Right lobe of liver (tissue), 4 donors: ENCODE measurements around the gene ING5.

Experiments used
- POLR2A ChIP-seq: fragments of 450-650 bp; IDR thresholded peaks from one replicate; pipeline ENCODE4 v1.6.1; 2017; ENCODE audit warnings: antibody characterized with exemption, mild to moderate bottlenecking
- TF ChIP-seq, protein P1 (sequence below), 4 donors: fragments of 200-600 bp in 3 of 4; fragments of 450-650 bp in 1 of 4; IDR thresholded peaks; one replicate each; pipeline versions ENCODE4 v1.5.1 to v1.8.0; 2016 to 2022; ENCODE audit warnings: antibody characterized with exemption in 4 of 4, mild to moderate bottlenecking in 2 of 4
- donor health status: DM: no; HTN: no; CAD: no.
- donor health status: DM: no; HTN: no; CAD: no.
- donor health status: DM: no; HTN: yes; CAD: no.

DNA sequence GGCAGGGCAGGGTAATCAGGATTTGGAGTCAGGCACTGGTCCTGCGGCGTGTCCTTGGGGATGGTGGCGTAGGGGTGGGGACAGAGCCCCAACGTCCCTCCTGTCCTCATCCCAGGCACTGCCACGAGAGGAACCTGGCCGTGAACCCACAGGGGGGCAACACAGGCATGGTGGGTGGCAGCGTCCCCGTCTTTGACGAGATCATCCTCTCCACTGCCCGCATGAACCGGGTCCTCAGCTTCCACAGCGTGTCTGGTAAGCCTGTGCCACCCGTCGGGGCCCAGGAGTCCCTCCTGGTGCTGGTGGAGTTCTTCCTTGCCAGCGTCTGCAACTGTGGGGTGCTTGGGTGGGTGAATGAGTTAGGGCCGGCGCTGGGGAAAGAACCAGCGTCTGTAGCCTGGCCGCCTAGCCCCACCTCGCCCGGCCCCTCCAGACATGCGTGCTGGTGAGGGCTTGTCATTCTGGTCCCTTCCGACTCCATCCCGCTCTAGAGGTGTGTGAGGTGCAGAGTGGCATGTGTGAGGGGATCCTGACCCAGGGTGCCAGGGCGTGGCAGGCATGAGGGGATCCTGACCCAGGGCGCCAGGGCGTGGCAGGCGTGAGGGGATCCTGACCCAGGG lies 40.6 kb downstream of the ING5 start:
- TF ChIP-seq, protein P1, sequence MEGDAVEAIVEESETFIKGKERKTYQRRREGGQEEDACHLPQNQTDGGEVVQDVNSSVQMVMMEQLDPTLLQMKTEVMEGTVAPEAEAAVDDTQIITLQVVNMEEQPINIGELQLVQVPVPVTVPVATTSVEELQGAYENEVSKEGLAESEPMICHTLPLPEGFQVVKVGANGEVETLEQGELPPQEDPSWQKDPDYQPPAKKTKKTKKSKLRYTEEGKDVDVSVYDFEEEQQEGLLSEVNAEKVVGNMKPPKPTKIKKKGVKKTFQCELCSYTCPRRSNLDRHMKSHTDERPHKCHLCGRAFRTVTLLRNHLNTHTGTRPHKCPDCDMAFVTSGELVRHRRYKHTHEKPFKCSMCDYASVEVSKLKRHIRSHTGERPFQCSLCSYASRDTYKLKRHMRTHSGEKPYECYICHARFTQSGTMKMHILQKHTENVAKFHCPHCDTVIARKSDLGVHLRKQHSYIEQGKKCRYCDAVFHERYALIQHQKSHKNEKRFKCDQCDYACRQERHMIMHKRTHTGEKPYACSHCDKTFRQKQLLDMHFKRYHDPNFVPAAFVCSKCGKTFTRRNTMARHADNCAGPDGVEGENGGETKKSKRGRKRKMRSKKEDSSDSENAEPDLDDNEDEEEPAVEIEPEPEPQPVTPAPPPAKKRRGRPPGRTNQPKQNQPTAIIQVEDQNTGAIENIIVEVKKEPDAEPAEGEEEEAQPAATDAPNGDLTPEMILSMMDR (IDR thresholded peaks at IDR 0.05) = no peak
- TF ChIP-seq POLR2A = no peak
